H1 (cell line): ENCODE measurements around the gene PRSS2. TPM values are rescaled to one million over a fixed set of nuclear protein-coding genes. Genes with fewer than 3 reads are reported as not detected.
A peak's percentile ranks its signal among the peaks of the same experiment; 100 is the strongest.

Experiments
- CTCF ChIA-PET: fragments of 300-600 bp; sonication (Branson Sonifier 250); formaldehyde crosslinking; loops from one replicate; lab custom pipeline; 2021; ENCODE audit not compliant: partially characterized antibody; lab: Charles Lee
- POLR2A ChIA-PET: fragments of 300-600 bp; sonication (Branson Sonifier 250); formaldehyde crosslinking; loops from one replicate; lab custom pipeline; 2021; ENCODE audit warnings: inconsistent platforms; ENCODE audit not compliant: partially characterized antibody; lab: Charles Lee
- DNase-seq, 2 experiments: peaks; one replicate each; pipeline versions ENCODE4 v3.0.0 to v3.0.0-alpha.2; 2010 to 2022; ENCODE audit warnings: low spot score in 2 of 2, low read depth in 1 of 2, mixed read lengths in 1 of 2
- FAIRE-seq: peaks from 2 replicates; lab custom pipeline; 2011; peaks lifted over from hg19 to GRCh38; lab: Jason Lieb, UNC
- H2AFZ ChIP-seq: 2 replicates; pipeline ENCODE4 v1.8.1; 2012; ENCODE audit warnings: low read length, inconsistent platforms
- H2AK5ac ChIP-seq: 2 replicates; pipeline ENCODE4 v1.6.1; 2013; ENCODE audit warnings: low read depth, low read length
- H2BK120ac ChIP-seq: replicated peaks from 2 replicates; pipeline ENCODE3; 2013; ENCODE audit warnings: low read depth, low read length, inconsistent platforms
- H2BK12ac ChIP-seq: 2 replicates; pipeline ENCODE4 v1.6.1; 2013; ENCODE audit warnings: low read depth, low read length
- H2BK15ac ChIP-seq: 2 replicates; pipeline ENCODE4 v1.6.1; 2013; ENCODE audit warnings: low read length
- H2BK20ac ChIP-seq: 2 replicates; pipeline ENCODE4 v1.6.1; 2013; ENCODE audit warnings: low read length
- H2BK5ac ChIP-seq: 2 replicates; pipeline ENCODE4 v1.6.1; 2013; ENCODE audit warnings: low read depth, low read length
- H3K14ac ChIP-seq: 2 replicates; pipeline ENCODE4 v1.6.1; 2013; ENCODE audit warnings: inconsistent platforms; ENCODE audit not compliant: insufficient read length
- H3K18ac ChIP-seq: 2 replicates; pipeline ENCODE4 v1.6.1; 2013; ENCODE audit warnings: low read length; ENCODE audit errors: extremely low read depth
- H3K23ac ChIP-seq: 2 replicates; pipeline ENCODE4 v1.6.1; 2013; ENCODE audit warnings: inconsistent platforms; ENCODE audit not compliant: insufficient read length
- H3K23me2 ChIP-seq: 2 replicates; pipeline ENCODE4 v1.6.1; 2013; ENCODE audit warnings: low read depth, low read length
- H3K27ac ChIP-seq: 2 replicates; pipeline ENCODE4 v1.6.1; 2011; ENCODE audit warnings: low read depth, low read length, inconsistent platforms
- H3K27me3 ChIP-seq, 4 experiments: replicated peaks in 1 of 4; 1 replicate in 1 of 4; 2 replicates in 3 of 4; pipeline versions ENCODE4 v1.6.1 to v1.8.1; 2011 to 2013; ENCODE audit warnings: low read length in 3 of 4, mild to moderate bottlenecking in 3 of 4, inconsistent platforms in 2 of 4, mixed read lengths in 2 of 4, moderate library complexity in 1 of 4; ENCODE audit not compliant: control insufficient read depth in 3 of 4, insufficient read depth in 3 of 4; ENCODE audit errors: extremely low read depth in 1 of 4
- H3K36me3 ChIP-seq, 4 experiments: 2 replicates each; pipeline versions ENCODE4 v1.6.1 to v1.8.1; 2011 to 2013; ENCODE audit warnings: mild to moderate bottlenecking in 4 of 4, low read length in 3 of 4, moderate library complexity in 2 of 4, control low read depth in 1 of 4, inconsistent platforms in 1 of 4; ENCODE audit not compliant: insufficient read depth in 4 of 4, control insufficient read depth in 2 of 4
- H3K4ac ChIP-seq: replicated peaks from 2 replicates; pipeline ENCODE3; 2013; ENCODE audit warnings: low read length, low read depth, mixed read lengths, inconsistent platforms; ENCODE audit not compliant: insufficient read length
- H3K4me1 ChIP-seq, 4 experiments: replicated peaks in 1 of 4; 1 replicate in 1 of 4; 2 replicates in 3 of 4; pipeline versions ENCODE4 v1.6.1 to v1.8.1; 2011 to 2013; ENCODE audit warnings: low read length in 3 of 4, inconsistent platforms in 2 of 4, mixed read lengths in 1 of 4; ENCODE audit not compliant: insufficient read depth in 4 of 4, control insufficient read depth in 3 of 4
- H3K4me2 ChIP-seq, 2 experiments: 2 replicates each; pipeline versions ENCODE4 v1.6.1 to v1.8.1; 2011 to 2013; ENCODE audit warnings: low read depth in 2 of 2, low read length in 2 of 2, control low read depth in 1 of 2, inconsistent platforms in 1 of 2, mild to moderate bottlenecking in 1 of 2; ENCODE audit not compliant: insufficient read depth in 1 of 2
- H3K4me3 ChIP-seq, 4 experiments: fragments of 200-600, 300-600 bp in 1 of 4; sonication (generic), shearing (Covaris generic), sonication (Bioruptor Twin) in 1 of 4; 2 replicates each; pipeline versions ENCODE4 v1.5.1 to v1.8.1; 2011 to 2016; ENCODE audit warnings: low read length in 4 of 4, low read depth in 3 of 4, control low read depth in 2 of 4, inconsistent platforms in 2 of 4, mild to moderate bottlenecking in 2 of 4, mixed read lengths in 1 of 4, moderate library complexity in 1 of 4; ENCODE audit not compliant: insufficient read depth in 2 of 4; ENCODE audit errors: extremely low read depth in 1 of 4
- H3K56ac ChIP-seq: replicated peaks from 2 replicates; pipeline ENCODE3; 2013; ENCODE audit warnings: low read depth, mild to moderate bottlenecking, mixed read lengths, low read length, inconsistent platforms; ENCODE audit not compliant: insufficient read length
- H3K79me1 ChIP-seq: 2 replicates; pipeline ENCODE4 v1.6.1; 2013; ENCODE audit warnings: low read depth, low read length, control low read depth
- H3K79me2 ChIP-seq, 2 experiments: 2 replicates each; pipeline versions ENCODE4 v1.6.1 to v1.8.1; 2012 to 2013; ENCODE audit warnings: low read length in 2 of 2, mild to moderate bottlenecking in 2 of 2, inconsistent platforms in 1 of 2; ENCODE audit not compliant: insufficient read depth in 2 of 2, control insufficient read depth in 1 of 2
- H3K9ac ChIP-seq, 4 experiments: replicated peaks in 1 of 4; 1 replicate in 1 of 4; 2 replicates in 3 of 4; pipeline versions ENCODE4 v1.6.1 to v1.8.1; 2011 to 2013; ENCODE audit warnings: low read depth in 3 of 4, low read length in 3 of 4, control low read depth in 2 of 4, mild to moderate bottlenecking in 2 of 4, moderate library complexity in 2 of 4, inconsistent platforms in 1 of 4; ENCODE audit errors: extremely low read depth in 1 of 4
- H3K9me3 ChIP-seq, 2 experiments: 2 replicates each; pipeline versions ENCODE4 v1.6.1 to v1.8.1; 2012 to 2013; ENCODE audit warnings: mild to moderate bottlenecking in 2 of 2, moderate library complexity in 2 of 2, control low read depth in 1 of 2, inconsistent platforms in 1 of 2, low read depth in 1 of 2, low read length in 1 of 2, mixed read lengths in 1 of 2; ENCODE audit not compliant: insufficient read depth in 2 of 2
- H4K20me1 ChIP-seq, 2 experiments: replicated peaks in 1 of 2; 2 replicates each; pipeline versions ENCODE3 to v1.8.1; 2011 to 2013; ENCODE audit warnings: inconsistent platforms in 2 of 2, low read length in 2 of 2, mild to moderate bottlenecking in 1 of 2; ENCODE audit not compliant: insufficient read depth in 2 of 2, control insufficient read depth in 1 of 2
- H4K5ac ChIP-seq: 2 replicates; pipeline ENCODE4 v1.6.1; 2013; ENCODE audit warnings: low read length, low read depth, mixed read lengths, inconsistent platforms; ENCODE audit not compliant: insufficient read length
- H4K8ac ChIP-seq: 2 replicates; pipeline ENCODE4 v1.8.0; 2013; ENCODE audit warnings: mild to moderate bottlenecking, moderate library complexity, low read length, inconsistent platforms; ENCODE audit not compliant: insufficient read depth; ENCODE audit errors: extremely low read depth
- H4K91ac ChIP-seq: replicated peaks from 2 replicates; pipeline ENCODE3; 2013; ENCODE audit warnings: low read length, mixed read lengths, inconsistent platforms; ENCODE audit not compliant: insufficient read length
- ASH2L ChIP-seq: fragments of 200-600, 300-600 bp; sonication (generic); IDR thresholded peaks from one replicate; pipeline ENCODE4 v1.7.1; 2017; ENCODE audit warnings: low read length
- ATF2 ChIP-seq: IDR thresholded peaks from 2 replicates; pipeline ENCODE4 v1.6.1; 2012; ENCODE audit warnings: low read length, inconsistent platforms
- POU5F1 ChIP-seq: IDR thresholded peaks from 2 replicates; pipeline ENCODE4 v1.6.1; 2011; ENCODE audit warnings: low read depth, mild to moderate bottlenecking, low read length, moderate library complexity
- TBP ChIP-seq: IDR thresholded peaks from 2 replicates; pipeline ENCODE4 v1.6.1; 2011; ENCODE audit warnings: low read depth, low read length, improper control_type of control experiment
- WGBS, 2 experiments: shearing (Covaris generic) in 1 of 2; methylation state at CpG; one replicate each; pipeline versions ENCODE4 v1.1.6 to v1.1.7; 2013 to 2015; ENCODE audit warnings: low lambda C conversion rate in 2 of 2, mixed read lengths in 2 of 2, inconsistent platforms in 1 of 2, low coverage in 1 of 2, missing lambda C conversion rate in 1 of 2; ENCODE audit not compliant: insufficient replicate concordance in 2 of 2, insufficient coverage in 1 of 2, insufficient read length in 1 of 2; ENCODE audit errors: extremely low coverage in 1 of 2, missing lambda C conversion rate in 1 of 2; 5-methylcytosine and 5-hydroxymethylcytosine counted together
- polyA plus RNA-seq, 7 experiments: library from polyadenylated mRNA; depleted of rRNA in 3 of 7; stranded (reverse) in 5 of 7; unstranded in 2 of 7; fragments of >200 nt in 5 of 7; fragments of 200-250 nt in 2 of 7; gene quantifications; 1 replicate in 5 of 7; 2 replicates in 1 of 7; 4 replicates in 1 of 7; pipeline versions ENCODE4 v1.2.1 to v1.2.3, GENCODE V29; 2011 to 2013; ENCODE audit warnings: missing spikeins in 2 of 7, mixed read lengths in 2 of 7
- total RNA-seq: library from RNA; stranded (reverse); fragmentation: NEBNext Ultra II Directional; extraction: Animal tissue kit (Norgen Biotek cat#: 25700); gene quantifications from 2 replicates; pipeline ENCODE4 v1.2.1, GENCODE V29; 2021

Gene PRSS2
- total and polyA plus RNA-seq, 2 of the 8 experiments (the other 6 are each of a cell fraction or from before 2014, with no cell fraction given) = not detected

GRCh38 chr7:142798451-142799436 lies 28.0 kb downstream of the PRSS2 start:
- Histone ChIP-seq H3K4ac (peak overlapping the region; percentile 14), H2BK120ac (no peak overlapping the region), H2BK15ac (peak overlapping the region; percentile 51; the same call in 1 of the 2 replicates), H2AK5ac (peak overlapping the region; percentile 69; the same call in 1 of the 2 replicates), H3K27me3 (peaks cover 3 to 36% (median 26%) of the 10 kb centered on the region in 4 experiments; a peak in 6 of 7 replicates), H2AFZ (no peak overlapping the region), H3K18ac (no peak overlapping the region), H4K5ac (no peak overlapping the region), H4K8ac (no peak overlapping the region), H3K14ac (no peak overlapping the region), H3K9ac (no peak overlapping the region), H3K79me1 (no peaks in the 10 kb centered on the region), H4K20me1 (peaks cover 0 to 3% of the 10 kb centered on the region in 2 experiments), H3K27ac (no peak overlapping the region), H3K23me2 (peaks cover 17% of the 10 kb centered on the region), H2BK5ac (no peak overlapping the region), H3K36me3 (peaks cover 0 to 15% (median 3%) of the 10 kb centered on the region in 4 experiments; a peak in 4 of 8 replicates), H3K9me3 (no peaks in the 10 kb centered on the region), H3K4me3 (peak overlapping the region in 1 of 4 experiments; percentile 80; a peak in 1 of 8 replicates), H3K56ac (no peak overlapping the region), H2BK12ac (peak overlapping the region; percentile 18; the same call in 1 of the 2 replicates), H3K79me2 (peaks cover 0 to 6% of the 10 kb centered on the region in 2 experiments; a peak in 1 of 4 replicates), H3K23ac (no peak overlapping the region), H4K91ac (peak overlapping the region; percentile 6), H2BK20ac (no peak overlapping the region; the same call in 1 of the 2 replicates), H3K4me1 (peaks cover 14 to 30% (median 17%) of the 10 kb centered on the region in 4 experiments), H3K4me2 (peak overlapping the region; percentile 72 to 99; a peak in 2 of 4 replicates)
- CTCF ChIA-PET = interaction anchor here (0.8 to 24.1 kb wide), 11 partner anchors 10 to 317 kb away, joined by 3 to 430 read pairs (median 5); partner anchors contain the start of gene EPHB6
- POLR2A ChIA-PET = interaction anchor here (0.5 to 5.8 kb wide), 4 partner anchors 8 to 80 kb away, joined by 4 to 36 read pairs (median 4); no protein-coding TSS in a partner anchor
- DNase-seq (peak in 1 of 2 experiments; percentile 28), FAIRE-seq (no peak)
- TF ChIP-seq ATF2 = no peak
- TF ChIP-seq TBP = no peak
- no peak for TF ChIP-seq POU5F1
- no peak for TF ChIP-seq ASH2L
- 78% methylated on average over 11 of the region's 11 CpGs; no CpG with 5 or more reads in 1 of the 2 experiments for WGBS, 2 experiments
